ENCODE results near the gene GBE1. TPM values are rescaled to one million over a fixed set of nuclear protein-coding genes. Genes with fewer than 3 reads are reported as not detected.

The GBE1 gene
- total RNA-seq, 1 donor from 2014 or later: 39.2 TPM

DNA sequence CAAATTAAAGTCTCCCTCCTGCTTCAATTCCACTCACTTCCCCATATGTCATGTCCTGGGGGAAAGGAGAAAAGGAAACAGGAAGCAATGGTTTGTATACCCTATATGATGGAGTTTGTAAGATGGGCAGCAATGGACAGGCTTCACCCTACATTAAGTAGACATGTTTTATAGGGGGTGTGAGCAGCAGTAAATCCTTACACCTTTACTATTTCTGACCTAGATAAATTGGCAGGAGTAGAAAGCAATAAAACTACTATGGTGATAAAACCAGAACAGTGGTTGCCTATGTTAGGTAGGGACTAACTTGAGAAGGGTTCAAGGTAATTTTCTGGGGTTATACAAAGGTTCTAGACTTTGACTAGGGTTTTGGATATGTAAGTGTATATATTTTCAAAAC lies 301.7 kb downstream of the GBE1 start:
- Mint-ChIP-seq H3K9me3 (ENCODE audit: unreplicated experiment) (no peaks in the 10 kb centered on the region), H3K4me3 (ENCODE audit: unreplicated experiment) (no peak overlapping the region), H3K27me3 (ENCODE audit: unreplicated experiment) (no peaks in the 10 kb centered on the region), H3K36me3 (ENCODE audit: unreplicated experiment) (no peaks in the 10 kb centered on the region), H3K27ac (ENCODE audit: unreplicated experiment) (no peak overlapping the region), H3K4me1 (ENCODE audit: unreplicated experiment) (peaks cover 15% of the 10 kb centered on the region)
- TF ChIP-seq, protein P1, sequence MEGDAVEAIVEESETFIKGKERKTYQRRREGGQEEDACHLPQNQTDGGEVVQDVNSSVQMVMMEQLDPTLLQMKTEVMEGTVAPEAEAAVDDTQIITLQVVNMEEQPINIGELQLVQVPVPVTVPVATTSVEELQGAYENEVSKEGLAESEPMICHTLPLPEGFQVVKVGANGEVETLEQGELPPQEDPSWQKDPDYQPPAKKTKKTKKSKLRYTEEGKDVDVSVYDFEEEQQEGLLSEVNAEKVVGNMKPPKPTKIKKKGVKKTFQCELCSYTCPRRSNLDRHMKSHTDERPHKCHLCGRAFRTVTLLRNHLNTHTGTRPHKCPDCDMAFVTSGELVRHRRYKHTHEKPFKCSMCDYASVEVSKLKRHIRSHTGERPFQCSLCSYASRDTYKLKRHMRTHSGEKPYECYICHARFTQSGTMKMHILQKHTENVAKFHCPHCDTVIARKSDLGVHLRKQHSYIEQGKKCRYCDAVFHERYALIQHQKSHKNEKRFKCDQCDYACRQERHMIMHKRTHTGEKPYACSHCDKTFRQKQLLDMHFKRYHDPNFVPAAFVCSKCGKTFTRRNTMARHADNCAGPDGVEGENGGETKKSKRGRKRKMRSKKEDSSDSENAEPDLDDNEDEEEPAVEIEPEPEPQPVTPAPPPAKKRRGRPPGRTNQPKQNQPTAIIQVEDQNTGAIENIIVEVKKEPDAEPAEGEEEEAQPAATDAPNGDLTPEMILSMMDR (IDR thresholded peaks at IDR 0.05): no peak
- no peak for DNase-seq (ENCODE audit: extremely low spot score, unreplicated experiment)

DNA sequence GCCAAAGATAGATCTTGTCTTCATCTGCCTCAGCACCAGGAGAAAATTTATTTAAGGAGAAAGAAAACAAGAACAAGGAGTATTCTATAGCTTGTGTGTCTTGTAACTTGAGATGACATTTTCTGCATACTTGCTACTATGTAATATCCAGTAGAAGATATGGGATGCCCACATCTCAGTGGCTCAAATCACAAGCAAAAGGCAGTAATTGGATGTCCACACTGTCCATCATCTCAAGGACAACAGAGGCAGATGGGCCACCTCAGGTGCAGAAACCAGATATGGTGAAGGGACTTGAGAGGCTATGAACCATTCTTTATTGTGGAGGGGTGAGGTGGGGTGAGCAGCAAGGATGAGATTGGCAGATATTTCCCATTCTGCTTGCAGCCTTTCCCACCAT lies 309.0 kb downstream of the GBE1 start:
- TF ChIP-seq, protein P1 (IDR thresholded peaks at IDR 0.05): no peak
- no peak overlapping the region for H3K4me3 Mint-ChIP-seq (ENCODE audit: unreplicated experiment)
- no peak for DNase-seq (ENCODE audit: extremely low spot score, unreplicated experiment)
- H3K27ac Mint-ChIP-seq (ENCODE audit: unreplicated experiment): peak overlapping the region; percentile 65
- no peaks in the 10 kb centered on the region for H3K36me3 Mint-ChIP-seq (ENCODE audit: unreplicated experiment)
- peaks cover 48% of the 10 kb centered on the region for H3K4me1 Mint-ChIP-seq (ENCODE audit: unreplicated experiment)
- no peaks in the 10 kb centered on the region for H3K9me3 Mint-ChIP-seq (ENCODE audit: unreplicated experiment)
- H3K27me3 Mint-ChIP-seq (ENCODE audit: unreplicated experiment): no peaks in the 10 kb centered on the region

DNA sequence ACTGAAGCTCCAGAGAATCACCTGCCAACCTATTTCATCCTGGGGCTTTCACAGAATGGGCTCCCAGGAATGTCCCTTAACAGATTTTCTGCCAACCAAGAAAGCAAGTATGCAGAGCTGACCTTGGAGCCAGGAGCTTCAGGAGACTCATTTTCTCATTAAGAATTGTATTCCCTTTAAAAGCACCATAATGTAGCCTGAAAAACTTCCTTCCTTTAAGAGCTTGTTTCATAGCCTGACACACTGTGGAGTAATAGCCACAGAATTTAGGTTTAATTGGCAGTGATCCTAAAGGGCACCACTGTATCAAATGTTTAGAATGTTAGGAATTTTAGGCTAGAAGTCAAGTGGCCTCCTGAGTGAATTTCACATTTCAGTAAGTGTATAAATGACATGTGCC lies 309.8 kb downstream of the GBE1 start:
- H3K27me3 Mint-ChIP-seq (ENCODE audit: unreplicated experiment): no peaks in the 10 kb centered on the region
- no peak overlapping the region for H3K4me3 Mint-ChIP-seq (ENCODE audit: unreplicated experiment)
- peaks cover 52% of the 10 kb centered on the region for H3K4me1 Mint-ChIP-seq (ENCODE audit: unreplicated experiment)
- TF ChIP-seq, protein P1 (IDR thresholded peaks at IDR 0.05): no peak
- DNase-seq (ENCODE audit: extremely low spot score, unreplicated experiment): no peak
- no peaks in the 10 kb centered on the region for H3K36me3 Mint-ChIP-seq (ENCODE audit: unreplicated experiment)
- H3K27ac Mint-ChIP-seq (ENCODE audit: unreplicated experiment): peak overlapping the region; percentile 65
- no peaks in the 10 kb centered on the region for H3K9me3 Mint-ChIP-seq (ENCODE audit: unreplicated experiment)

DNA sequence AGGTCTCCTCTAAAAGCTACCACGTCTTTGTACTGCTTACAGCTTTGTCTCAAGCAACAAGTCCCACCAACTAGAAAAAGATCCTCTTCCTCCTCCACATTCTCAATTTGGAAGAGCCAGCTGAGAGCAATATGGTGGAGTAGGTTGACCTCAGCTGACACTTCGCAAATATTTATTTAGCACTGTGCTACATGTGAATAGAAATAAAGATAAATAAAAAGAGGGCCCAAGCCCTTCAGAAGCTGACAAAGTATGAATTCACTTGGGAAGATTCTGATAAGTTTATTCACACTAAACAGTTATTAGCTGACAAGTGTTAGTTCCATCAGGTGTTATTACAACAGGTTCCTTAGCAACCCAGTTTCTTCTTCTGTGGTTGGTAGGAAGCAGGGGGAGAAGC lies 310.3 kb downstream of the GBE1 start:
- no peak for DNase-seq (ENCODE audit: extremely low spot score, unreplicated experiment)
- peak overlapping the region; percentile 65 for H3K27ac Mint-ChIP-seq (ENCODE audit: unreplicated experiment)
- TF ChIP-seq, protein P1 (IDR thresholded peaks at IDR 0.05): no peak
- peaks cover 52% of the 10 kb centered on the region for H3K4me1 Mint-ChIP-seq (ENCODE audit: unreplicated experiment)
- H3K4me3 Mint-ChIP-seq (ENCODE audit: unreplicated experiment): no peak overlapping the region
- no peaks in the 10 kb centered on the region for H3K36me3 Mint-ChIP-seq (ENCODE audit: unreplicated experiment)
- H3K9me3 Mint-ChIP-seq (ENCODE audit: unreplicated experiment): no peaks in the 10 kb centered on the region
- no peaks in the 10 kb centered on the region for H3K27me3 Mint-ChIP-seq (ENCODE audit: unreplicated experiment)

DNA sequence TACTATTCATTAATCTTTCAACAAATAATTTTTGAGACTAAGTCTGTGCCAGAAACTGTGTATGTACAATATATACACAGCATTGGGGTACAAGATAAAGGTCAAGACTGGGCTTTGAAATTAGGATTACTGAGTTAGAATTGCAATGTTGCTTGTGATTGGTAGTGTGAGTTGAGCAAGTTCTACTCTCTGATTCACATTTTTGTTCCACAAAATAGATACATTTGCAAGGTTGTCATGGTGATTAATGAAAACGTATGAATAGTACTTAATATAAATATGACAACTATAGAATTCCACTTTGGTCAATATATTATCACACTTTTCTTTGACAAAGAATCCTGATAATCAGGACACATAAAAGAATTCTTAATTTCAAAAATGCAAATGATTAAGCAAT lies 314.6 kb downstream of the GBE1 start:
- Mint-ChIP-seq H3K27me3 (ENCODE audit: unreplicated experiment) (no peaks in the 10 kb centered on the region), H3K4me1 (ENCODE audit: unreplicated experiment) (peaks cover 65% of the 10 kb centered on the region)

More for the DNA sequence above, 314.6 kb downstream of the GBE1 start:
- H3K4me3 Mint-ChIP-seq (ENCODE audit: unreplicated experiment): no peak overlapping the region
- no peaks in the 10 kb centered on the region for H3K36me3 Mint-ChIP-seq (ENCODE audit: unreplicated experiment)
- no peaks in the 10 kb centered on the region for H3K9me3 Mint-ChIP-seq (ENCODE audit: unreplicated experiment)
- TF ChIP-seq, protein P1 (IDR thresholded peaks at IDR 0.05): no peak
- DNase-seq (ENCODE audit: extremely low spot score, unreplicated experiment): no peak
- no peak overlapping the region for H3K27ac Mint-ChIP-seq (ENCODE audit: unreplicated experiment)
